WTC11 (cell line): Measurements from ENCODE around the gene PHTF2. TPM values are rescaled to one million over a fixed set of nuclear protein-coding genes. Genes with fewer than 3 reads are reported as not detected.

Experiments
- ATAC-seq: fragments of 200-7000 bp; cut with Tn5 transposase; 2 replicates; pipeline ENCODE4 v1.10.0; 2021; ENCODE audit warnings: mild to moderate bottlenecking, moderate library complexity
- CTCF ChIA-PET: fragments of 300-600 bp; sonication (Branson Sonifier 250); formaldehyde crosslinking; loops from one replicate; lab custom pipeline; 2021; ENCODE audit warnings: antibody characterized with exemption; lab: Charles Lee
- POLR2A ChIA-PET: fragments of 350-600 bp; sonication (Branson Sonifier 250); formaldehyde crosslinking; loops from one replicate; lab custom pipeline; 2021; ENCODE audit warnings: antibody characterized with exemption; lab: Charles Lee
- DNase-seq: peaks from one replicate; pipeline ENCODE4 v3.0.0; 2021; ENCODE audit warnings: low spot score
- H3K27ac Mint-ChIP-seq: 2 replicates; pipeline ENCODE4 v1.8.0; 2021; ENCODE audit warnings: mixed read lengths
- H3K27me3 Mint-ChIP-seq: 2 replicates; pipeline ENCODE4 v1.8.0; 2021; ENCODE audit warnings: low read depth, mild to moderate bottlenecking, moderate library complexity, mixed read lengths
- H3K36me3 Mint-ChIP-seq: 2 replicates; pipeline ENCODE4 v1.8.0; 2021; ENCODE audit warnings: mixed read lengths
- H3K4me1 Mint-ChIP-seq: 2 replicates; pipeline ENCODE4 v1.8.0; 2022; ENCODE audit warnings: mixed read lengths
- H3K4me3 Mint-ChIP-seq: 2 replicates; pipeline ENCODE4 v1.8.0; 2021; ENCODE audit warnings: mild to moderate bottlenecking, moderate library complexity, mixed read lengths
- H3K9me3 Mint-ChIP-seq: 2 replicates; pipeline ENCODE4 v1.8.0; 2021; ENCODE audit warnings: mixed read lengths
- CTCF ChIP-seq: fragments of 200-600 bp; IDR thresholded peaks from 2 replicates; pipeline ENCODE4 v1.8.0; 2022; ENCODE audit warnings: antibody characterized with exemption
- ELF4 ChIP-seq: sonication (generic); formaldehyde crosslinking; IDR thresholded peaks from 2 replicates; pipeline ENCODE4 v1.8.1; 2022; ENCODE audit warnings: low read depth, mild to moderate bottlenecking, moderate library complexity, missing genetic modification reagents
- ESRRA ChIP-seq: sonication (generic); formaldehyde crosslinking; IDR thresholded peaks from 2 replicates; pipeline ENCODE4 v1.8.1; 2022; ENCODE audit warnings: mild to moderate bottlenecking, missing genetic modification reagents, borderline replicate concordance
- ETV6 ChIP-seq: sonication (generic); formaldehyde crosslinking; IDR thresholded peaks from 2 replicates; pipeline ENCODE4 v1.8.1; 2022; ENCODE audit warnings: mild to moderate bottlenecking, missing genetic modification reagents
- GTF2I ChIP-seq: fragments of 250-450 bp; sonication (Bioruptor Pico); conservative IDR thresholded peaks from 2 replicates; pipeline ENCODE4 v1.4.0; 2021; ENCODE audit warnings: mild to moderate bottlenecking
- HMGXB4 ChIP-seq: sonication (generic); formaldehyde crosslinking; IDR thresholded peaks from 2 replicates; pipeline ENCODE4 v1.8.1; 2023; ENCODE audit warnings: mild to moderate bottlenecking, moderate library complexity, missing genetic modification reagents
- IRF1 ChIP-seq: sonication (generic); formaldehyde crosslinking; IDR thresholded peaks from 2 replicates; pipeline ENCODE4 v1.8.0; 2023; ENCODE audit warnings: missing genetic modification reagents
- NFE2L1 ChIP-seq: sonication (generic); formaldehyde crosslinking; IDR thresholded peaks from 2 replicates; pipeline ENCODE4 v1.8.1; 2023; ENCODE audit warnings: missing genetic modification reagents
- NFYB ChIP-seq: sonication (generic); formaldehyde crosslinking; conservative IDR thresholded peaks from 2 replicates; pipeline ENCODE4 v1.8.0; 2022; ENCODE audit warnings: low read depth, missing genetic modification reagents
- NR2C2 ChIP-seq: sonication (generic); formaldehyde crosslinking; IDR thresholded peaks from 2 replicates; pipeline ENCODE4 v1.8.0; 2022; ENCODE audit warnings: mild to moderate bottlenecking, missing genetic modification reagents
- OVOL2 ChIP-seq: fragments of 250-450 bp; sonication (Bioruptor Pico); IDR thresholded peaks from 2 replicates; pipeline ENCODE4 v1.9.0; 2021; ENCODE audit warnings: mild to moderate bottlenecking, borderline replicate concordance
- PRDM15 ChIP-seq: sonication (generic); formaldehyde crosslinking; IDR thresholded peaks from 2 replicates; pipeline ENCODE4 v1.8.0; 2022; ENCODE audit warnings: missing genetic modification reagents
- SMAD3 ChIP-seq: sonication (generic); formaldehyde crosslinking; IDR thresholded peaks from 2 replicates; pipeline ENCODE4 v1.8.0; 2022; ENCODE audit warnings: missing genetic modification reagents, mild to moderate bottlenecking, borderline replicate concordance
- SMAD4 ChIP-seq: sonication (generic); formaldehyde crosslinking; IDR thresholded peaks from 2 replicates; pipeline ENCODE4 v1.8.0; 2022; ENCODE audit warnings: mild to moderate bottlenecking, missing genetic modification reagents
- SP1 ChIP-seq: sonication (generic); formaldehyde crosslinking; conservative IDR thresholded peaks from 2 replicates; pipeline ENCODE4 v1.8.1; 2022; ENCODE audit warnings: missing genetic modification reagents
- TEAD1 ChIP-seq: sonication (generic); formaldehyde crosslinking; IDR thresholded peaks from 2 replicates; pipeline ENCODE4 v1.8.0; 2022; ENCODE audit warnings: mild to moderate bottlenecking, missing genetic modification reagents
- ZBTB21 ChIP-seq: sonication (generic); formaldehyde crosslinking; IDR thresholded peaks from 2 replicates; pipeline ENCODE4 v1.8.1; 2023; ENCODE audit warnings: mild to moderate bottlenecking, missing genetic modification reagents, borderline replicate concordance
- ZMAT4 ChIP-seq: fragments of 250-450 bp; sonication (Bioruptor Pico); IDR thresholded peaks from 2 replicates; pipeline ENCODE4 v1.9.0; 2021; ENCODE audit warnings: mild to moderate bottlenecking
- ZNF416 ChIP-seq: fragments of 250-450 bp; sonication (Bioruptor Pico); IDR thresholded peaks from 2 replicates; pipeline ENCODE4 v1.9.0; 2021; ENCODE audit warnings: mild to moderate bottlenecking, inconsistent platforms
- total RNA-seq: library from RNA; stranded (reverse); gene quantifications from 3 replicates; pipeline ENCODE4 v1.2.3, GENCODE V29; 2021
- TF ChIP-seq, protein P1 (sequence below): fragments of 250-450 bp; sonication (Bioruptor Pico); IDR thresholded peaks from 2 replicates; pipeline ENCODE4 v2.1.2; 2022; ENCODE audit warnings: mild to moderate bottlenecking, moderate library complexity

The PHTF2 gene
- total RNA-seq, 1 experiment from 2014 or later: 17.9 TPM

- Mint-ChIP-seq H3K36me3 (no peaks in the 10 kb centered on the region), H3K4me1 (peaks cover 2% of the 10 kb centered on the region; the same call in 1 of the 2 replicates), H3K27ac (no peak overlapping the region), H3K27me3 (no peaks in the 10 kb centered on the region), H3K4me3 (no peak overlapping the region), H3K9me3 (no peaks in the 10 kb centered on the region)
- no peak for TF ChIP-seq HMGXB4 (CRISPR knock-in tag)
- TF ChIP-seq, protein P1, sequence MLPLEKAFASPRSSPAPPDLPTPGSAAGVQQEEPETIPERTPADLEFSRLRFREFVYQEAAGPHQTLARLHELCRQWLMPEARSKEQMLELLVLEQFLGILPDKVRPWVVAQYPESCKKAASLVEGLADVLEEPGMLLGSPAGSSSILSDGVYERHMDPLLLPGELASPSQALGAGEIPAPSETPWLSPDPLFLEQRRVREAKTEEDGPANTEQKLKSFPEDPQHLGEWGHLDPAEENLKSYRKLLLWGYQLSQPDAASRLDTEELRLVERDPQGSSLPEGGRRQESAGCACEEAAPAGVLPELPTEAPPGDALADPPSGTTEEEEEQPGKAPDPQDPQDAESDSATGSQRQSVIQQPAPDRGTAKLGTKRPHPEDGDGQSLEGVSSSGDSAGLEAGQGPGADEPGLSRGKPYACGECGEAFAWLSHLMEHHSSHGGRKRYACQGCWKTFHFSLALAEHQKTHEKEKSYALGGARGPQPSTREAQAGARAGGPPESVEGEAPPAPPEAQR (CRISPR knock-in tag): no peak
- no peak for TF ChIP-seq ZMAT4 (CRISPR knock-in tag)
- TF ChIP-seq CTCF: no peak
- no peak for TF ChIP-seq GTF2I (CRISPR knock-in tag)
- TF ChIP-seq TEAD1: no peak
- TF ChIP-seq ETV6 (CRISPR knock-in tag): no peak
- no peak for TF ChIP-seq OVOL2 (CRISPR knock-in tag)
- ATAC-seq: peak; percentile 64
- DNase-seq: no peak
- POLR2A ChIA-PET: no interaction called here
- CTCF ChIA-PET: no interaction called here
These were observed 111.6 kb downstream of the PHTF2 start for GRCh38 chr7:77910124-77910523.

GRCh38 chr7:77912293-77912692, 113.7 kb downstream of the PHTF2 start:
- no peak for DNase-seq
- H3K27me3 Mint-ChIP-seq: no peaks in the 10 kb centered on the region
- TF ChIP-seq ESRRA (CRISPR knock-in tag) (no peak), NFYB (CRISPR knock-in tag) (no peak), SMAD4 (CRISPR knock-in tag) (no peak), SMAD3 (CRISPR knock-in tag) (no peak), CTCF (no peak), NR2C2 (CRISPR knock-in tag) (no peak), ZNF416 (CRISPR knock-in tag) (no peak), ELF4 (CRISPR knock-in tag) (no peak), ZBTB21 (CRISPR knock-in tag) (no peak), HMGXB4 (CRISPR knock-in tag) (no peak), IRF1 (CRISPR knock-in tag) (no peak), NFE2L1 (CRISPR knock-in tag) (no peak), SP1 (CRISPR knock-in tag) (no peak), PRDM15 (CRISPR knock-in tag) (no peak)
- TF ChIP-seq, all 79 proteins: peak for 0
- no peak for ATAC-seq
- Mint-ChIP-seq H3K9me3 (no peaks in the 10 kb centered on the region), H3K27ac (no peak overlapping the region), H3K4me1 (peaks cover 2% of the 10 kb centered on the region; the same call in 1 of the 2 replicates), H3K4me3 (no peak overlapping the region), H3K36me3 (no peaks in the 10 kb centered on the region)
- ChIA-PET POLR2A (interaction anchor here (0.7 kb wide), 1 partner anchor 352 kb away, joined by 7 read pairs; no protein-coding TSS in a partner anchor), CTCF (no interaction called here)
